ENCODE measurements around the gene ANO6.

GRCh38 chr12:45477526-45477925 is 261.6 kb downstream of the ANO6 start:
- TF ChIP-seq EZH2phosphoT487 (IDR thresholded peaks at IDR 0.05) = no peak
- TF ChIP-seq, protein P1, sequence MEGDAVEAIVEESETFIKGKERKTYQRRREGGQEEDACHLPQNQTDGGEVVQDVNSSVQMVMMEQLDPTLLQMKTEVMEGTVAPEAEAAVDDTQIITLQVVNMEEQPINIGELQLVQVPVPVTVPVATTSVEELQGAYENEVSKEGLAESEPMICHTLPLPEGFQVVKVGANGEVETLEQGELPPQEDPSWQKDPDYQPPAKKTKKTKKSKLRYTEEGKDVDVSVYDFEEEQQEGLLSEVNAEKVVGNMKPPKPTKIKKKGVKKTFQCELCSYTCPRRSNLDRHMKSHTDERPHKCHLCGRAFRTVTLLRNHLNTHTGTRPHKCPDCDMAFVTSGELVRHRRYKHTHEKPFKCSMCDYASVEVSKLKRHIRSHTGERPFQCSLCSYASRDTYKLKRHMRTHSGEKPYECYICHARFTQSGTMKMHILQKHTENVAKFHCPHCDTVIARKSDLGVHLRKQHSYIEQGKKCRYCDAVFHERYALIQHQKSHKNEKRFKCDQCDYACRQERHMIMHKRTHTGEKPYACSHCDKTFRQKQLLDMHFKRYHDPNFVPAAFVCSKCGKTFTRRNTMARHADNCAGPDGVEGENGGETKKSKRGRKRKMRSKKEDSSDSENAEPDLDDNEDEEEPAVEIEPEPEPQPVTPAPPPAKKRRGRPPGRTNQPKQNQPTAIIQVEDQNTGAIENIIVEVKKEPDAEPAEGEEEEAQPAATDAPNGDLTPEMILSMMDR (IDR thresholded peaks at IDR 0.05) = no peak

All from neural progenitor cell (in vitro differentiated cells).